HG02623 (cell line): Measurements from ENCODE around the gene PLEKHN1.
"Not testable (repeated sequence)": the region's sequence is repeated elsewhere in the genome, so short reads cannot be mapped to it uniquely, and the experiment has no call there.

Experiments
- ATAC-seq: cut with Tn5 transposase; IDR thresholded peaks from one replicate; pipeline ENCODE4 v1.9.1; 2021; ENCODE audit warnings: moderate library complexity; ENCODE audit not compliant: unreplicated experiment

Gene PLEKHN1

GRCh38 chr1:973459-974292 is 7.4 kb downstream of the PLEKHN1 start:
- no peak for ATAC-seq

GRCh38 chr1:974293-974640 is 8.0 kb downstream of the PLEKHN1 start:
- ATAC-seq: no peak

DNA sequence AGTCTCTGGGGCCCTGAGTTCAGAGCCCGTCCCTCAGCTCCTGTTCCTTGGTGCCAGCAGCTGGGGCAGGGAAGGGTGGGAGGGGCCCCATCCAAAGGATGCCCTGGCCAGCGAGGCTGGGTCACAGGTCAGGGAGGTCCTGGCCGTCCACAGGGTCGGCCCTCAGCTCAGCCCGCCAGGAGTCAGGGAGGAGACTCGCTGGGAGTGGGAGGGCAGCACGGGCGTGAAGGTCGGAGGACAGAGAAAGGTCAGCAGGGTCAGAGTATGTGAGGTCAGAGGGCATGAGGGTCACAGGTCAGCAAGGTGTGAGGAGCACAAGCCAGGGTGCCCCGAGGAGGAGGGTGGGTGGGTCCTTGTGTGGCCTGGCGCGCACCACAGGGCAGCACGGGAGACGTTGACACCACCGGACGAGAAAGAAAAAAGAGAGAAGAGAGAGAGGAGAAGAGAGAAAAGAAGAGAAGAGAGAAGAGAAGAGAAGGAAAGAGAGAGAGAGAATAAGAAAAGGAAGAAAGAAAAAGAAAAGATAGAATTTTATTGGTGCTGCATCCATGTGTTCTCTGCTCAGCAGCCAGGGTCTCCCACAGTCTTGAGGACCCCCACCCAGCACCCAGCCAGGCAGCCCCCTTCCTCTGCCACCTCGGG is 8.5 kb downstream of the PLEKHN1 start:
- ATAC-seq: no peak

DNA sequence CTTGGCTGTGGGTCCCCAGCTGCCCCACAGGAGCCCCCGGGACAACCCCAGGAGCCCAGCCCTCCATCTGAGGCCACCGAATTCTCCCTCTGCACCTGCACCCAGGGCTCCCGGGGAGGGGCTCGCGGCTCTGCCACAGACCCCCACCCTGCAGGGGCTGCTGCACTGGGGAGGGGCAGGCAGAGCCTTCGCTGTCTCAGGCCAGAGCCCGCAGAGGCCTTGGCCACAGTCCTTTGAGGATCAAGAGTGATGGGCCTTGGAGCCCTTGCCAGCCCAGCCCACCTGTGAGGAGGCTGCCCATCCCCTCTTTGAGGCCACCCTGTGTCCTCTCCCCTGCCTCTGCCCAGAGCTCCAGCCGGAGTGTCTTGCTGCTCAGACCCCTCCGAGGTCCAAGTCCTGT is 9.1 kb downstream of the PLEKHN1 start:
- no peak for ATAC-seq

DNA sequence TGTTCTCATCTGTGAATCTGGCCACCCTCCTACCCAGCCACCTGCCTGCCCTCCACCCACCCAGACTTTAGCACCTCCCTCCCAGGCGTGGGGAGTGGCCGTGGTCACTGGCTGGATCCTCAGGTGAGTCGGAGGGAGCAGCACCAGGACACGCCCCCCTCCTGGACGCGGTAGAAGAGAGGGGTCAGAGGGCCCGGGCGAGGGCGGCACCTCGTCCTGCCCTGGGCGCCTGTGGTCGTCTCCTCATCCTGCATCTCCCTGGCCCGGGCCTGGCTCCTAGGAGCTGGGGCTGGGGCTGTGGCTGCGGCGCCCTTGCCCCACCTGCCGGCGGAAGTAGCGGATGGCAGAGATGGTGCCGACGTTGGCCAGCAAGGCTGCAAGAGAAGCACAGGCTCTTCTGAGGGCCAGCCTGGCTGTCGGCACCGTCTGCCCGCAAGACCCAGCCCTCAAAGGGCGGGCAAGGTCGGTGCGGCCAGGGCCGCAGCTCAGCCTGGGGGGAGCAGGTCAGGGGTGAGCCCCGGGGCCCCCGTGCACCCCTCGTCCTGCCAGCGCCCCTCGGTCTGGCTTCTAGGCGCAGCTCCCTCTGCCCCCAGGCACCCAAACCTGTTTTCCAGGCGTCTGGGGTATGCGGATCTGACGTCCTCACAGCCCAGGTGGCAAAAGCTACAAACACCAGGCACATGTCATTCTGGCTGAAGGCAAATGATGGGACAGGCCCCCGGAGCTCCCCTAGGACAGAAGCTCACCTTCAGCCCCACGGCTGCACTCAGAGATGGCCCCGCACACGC is 9.8 kb downstream of the PLEKHN1 start:
- ATAC-seq: no peak

DNA sequence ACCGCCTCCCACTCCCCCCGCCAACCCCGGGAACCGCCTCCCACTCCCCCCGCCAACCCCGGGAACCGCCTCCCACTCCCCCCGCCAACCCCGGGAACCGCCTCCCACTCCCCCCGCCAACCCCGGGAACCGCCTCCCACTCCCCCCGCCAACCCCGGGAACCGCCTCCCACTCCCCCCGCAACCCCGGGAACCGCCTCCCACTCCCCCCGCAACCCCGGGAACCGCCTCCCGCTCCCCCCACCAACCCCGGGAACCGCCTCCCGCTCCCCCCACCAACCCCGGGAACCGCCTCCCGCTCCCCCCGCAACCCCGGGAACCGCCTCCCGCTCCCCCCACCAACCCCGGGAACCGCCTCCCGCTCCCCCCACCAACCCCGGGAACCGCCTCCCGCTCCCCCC is 10.5 kb downstream of the PLEKHN1 start:
- ATAC-seq: not testable (repeated sequence)

GRCh38 chr1:978069-978834 is 12.0 kb downstream of the PLEKHN1 start:
- ATAC-seq: no peak

DNA sequence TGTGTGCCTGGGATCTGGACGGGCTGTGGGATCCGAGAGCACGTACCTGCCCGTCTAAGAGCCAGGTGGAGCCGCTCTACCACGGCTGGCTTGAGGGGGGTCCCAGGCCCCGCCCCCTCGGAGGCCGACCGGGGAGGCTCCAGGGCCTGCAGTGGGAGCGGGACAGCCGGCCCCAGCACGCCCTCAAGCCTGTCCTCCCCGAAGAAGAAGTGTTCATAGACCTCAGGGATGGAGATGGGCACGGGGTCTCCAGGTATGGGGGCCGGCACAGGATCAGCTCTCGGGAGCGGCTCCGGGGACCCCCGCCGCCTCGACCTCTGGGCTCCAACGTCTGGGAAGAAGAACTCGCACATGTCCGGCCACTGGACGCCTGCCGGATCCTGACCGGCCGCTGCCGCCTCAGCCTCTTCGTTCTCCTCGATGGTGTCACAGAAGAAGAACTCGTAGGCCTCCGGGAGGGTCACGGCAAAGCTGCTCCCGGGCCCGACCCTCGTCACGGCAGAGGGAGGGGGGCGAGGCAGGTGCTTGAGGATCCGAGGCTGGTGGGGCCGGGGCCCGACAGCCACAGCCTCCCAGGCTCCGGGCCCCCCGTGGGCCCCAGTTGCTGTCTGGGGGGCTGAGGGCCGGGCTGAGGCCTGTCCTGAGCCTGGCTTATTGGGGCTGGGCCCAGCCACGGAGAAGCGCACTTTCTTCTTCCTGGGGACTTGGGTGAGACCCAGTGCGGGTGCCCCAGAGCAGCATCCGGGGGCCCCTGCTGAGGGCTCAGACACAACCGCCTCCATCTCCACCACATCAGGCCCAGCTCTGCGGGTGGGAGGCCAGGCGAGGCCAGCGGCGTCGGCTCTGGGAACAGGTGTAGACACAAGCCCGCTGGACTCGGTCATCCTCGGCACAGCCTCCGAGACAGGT is 12.8 kb downstream of the PLEKHN1 start:
- no peak for ATAC-seq

DNA sequence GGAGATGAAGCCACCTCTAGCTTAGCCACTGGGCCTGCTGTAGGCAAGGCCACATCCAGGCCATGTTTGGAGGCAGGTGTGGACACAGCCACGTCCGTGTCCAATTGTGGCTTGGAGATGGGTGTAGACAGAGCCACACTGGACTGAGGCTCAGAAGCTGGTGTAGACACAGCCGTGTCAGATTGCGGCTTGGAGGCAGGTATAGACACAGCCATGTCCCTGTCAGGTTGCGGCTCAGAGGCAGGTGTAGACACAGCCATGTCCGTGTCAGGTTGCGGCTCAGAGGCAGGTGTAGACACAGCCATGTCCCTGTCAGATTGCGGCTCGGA is 13.4 kb downstream of the PLEKHN1 start:
- no peak for ATAC-seq

DNA sequence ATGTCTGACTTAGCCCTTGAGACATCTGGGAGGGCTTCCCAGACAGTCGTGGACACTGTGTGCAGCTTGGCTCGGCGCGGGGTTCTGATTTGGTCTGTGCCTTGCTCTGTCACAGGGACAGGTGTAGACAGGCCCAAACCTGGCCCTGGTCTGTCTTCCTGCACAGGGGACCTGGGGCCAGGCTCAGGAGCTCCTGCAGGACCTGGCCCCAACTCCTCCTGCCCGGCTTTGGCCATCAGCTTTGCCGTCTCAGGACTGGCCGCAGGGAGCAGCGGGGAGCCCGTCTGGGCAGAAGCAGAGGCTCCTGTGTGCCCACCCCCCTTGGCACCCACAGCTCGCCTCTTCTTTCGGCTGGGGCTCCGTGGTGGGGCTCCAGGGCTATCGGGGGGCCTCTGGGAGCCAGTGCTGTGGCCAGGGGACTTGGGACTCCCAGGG is 13.9 kb downstream of the PLEKHN1 start:
- ATAC-seq: no peak

- no peak for ATAC-seq
Measured at GRCh38 chr1:980602-981395, 14.5 kb downstream of the PLEKHN1 start.

DNA sequence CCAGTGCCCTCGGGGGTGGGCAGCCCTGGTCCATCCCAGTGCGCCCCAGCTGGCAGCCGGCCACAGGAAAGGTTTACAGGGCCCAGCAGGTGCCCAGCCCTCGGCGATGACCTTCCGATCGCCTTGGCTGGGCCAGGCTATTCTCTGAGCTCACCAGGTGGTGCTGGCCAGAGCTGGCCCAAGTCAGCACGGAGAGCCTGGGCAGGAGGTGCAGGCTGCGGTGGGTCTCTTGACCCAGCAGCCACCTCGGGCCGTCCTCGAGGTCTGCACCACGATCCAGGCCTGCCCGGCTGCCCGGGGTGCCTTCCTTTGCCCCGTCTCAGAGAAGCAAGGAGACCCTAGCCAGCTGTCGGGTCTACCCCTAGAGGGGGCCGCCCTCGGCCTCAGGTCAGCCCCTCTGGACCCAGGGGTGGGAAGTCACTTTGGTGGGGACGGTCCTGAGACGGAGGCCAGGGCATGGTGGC is 15.2 kb downstream of the PLEKHN1 start:
- ATAC-seq: no peak

DNA sequence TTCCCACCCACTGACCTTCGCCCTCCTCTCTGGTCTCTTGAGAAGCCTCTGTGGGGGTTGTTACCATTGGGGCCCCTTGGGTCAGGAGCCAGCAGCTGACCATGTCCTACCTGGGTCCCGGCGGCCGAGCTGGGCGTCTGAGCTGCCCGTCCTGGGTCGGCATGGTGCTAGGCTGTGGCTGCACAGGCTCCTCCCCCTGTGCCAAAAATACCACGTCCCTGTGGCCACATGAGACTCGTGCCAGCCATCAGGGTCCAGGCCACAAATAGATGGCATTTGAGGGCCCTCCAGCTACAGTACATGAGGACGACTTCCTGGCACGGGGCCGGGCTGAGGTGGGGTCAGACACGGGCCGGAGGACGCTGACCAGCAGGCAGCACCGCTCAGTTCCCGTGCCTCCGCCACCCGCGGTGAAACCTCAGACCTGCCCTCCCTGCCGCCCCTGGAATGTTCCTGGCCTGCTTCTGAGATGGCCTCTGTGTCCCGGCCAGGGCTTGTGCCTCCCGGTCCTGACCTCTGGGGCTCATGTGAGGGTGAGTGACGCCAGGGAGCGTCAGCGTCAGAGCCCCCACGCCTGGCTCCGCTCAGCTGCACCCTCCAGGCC is 15.8 kb downstream of the PLEKHN1 start, which contains the start of gene PERM1:
TSS of gene PERM1 (minus strand) at position 139 of the 604 bp plus-strand sequence. CDS start 1,064 bp downstream, outside the sequence.
- no peak for ATAC-seq

DNA sequence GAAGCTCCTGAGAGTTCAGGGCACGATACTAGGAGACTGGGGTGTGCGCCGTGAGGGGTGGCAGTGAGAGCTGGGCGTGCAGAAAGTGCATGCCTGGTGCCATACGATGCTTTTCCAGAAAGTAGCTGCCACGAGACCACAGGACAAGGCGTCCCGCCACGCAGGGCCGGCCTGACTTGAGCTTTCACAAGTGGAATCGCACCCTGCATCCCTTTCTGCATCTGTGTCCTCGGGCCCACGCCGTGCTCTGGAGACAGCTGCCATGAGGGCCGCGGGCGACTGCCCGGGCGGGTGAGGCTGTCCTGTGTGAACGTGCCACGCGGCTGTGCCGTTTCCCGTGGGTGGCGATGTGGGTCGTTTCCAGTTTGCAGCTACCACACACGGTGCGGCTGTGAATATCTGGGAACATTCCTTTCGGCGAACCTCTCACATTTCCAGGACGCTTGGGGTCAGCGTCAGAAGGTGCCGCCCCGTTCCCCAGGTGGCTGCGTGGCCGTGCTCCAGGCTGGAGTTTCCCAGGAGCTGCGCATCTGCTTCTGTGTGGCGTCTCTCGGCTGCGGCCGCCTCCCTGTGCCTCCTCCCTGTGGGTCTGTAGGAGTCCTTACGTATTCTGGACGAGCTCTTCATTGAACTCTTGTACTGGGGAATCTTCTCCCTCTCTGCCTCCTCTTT is 16.6 kb downstream of the PLEKHN1 start:
- no peak for ATAC-seq

GRCh38 chr1:983798-984475 is 17.7 kb downstream of the PLEKHN1 start:
- ATAC-seq: no peak

GRCh38 chr1:984476-984814 is 18.2 kb downstream of the PLEKHN1 start:
- no peak for ATAC-seq

DNA sequence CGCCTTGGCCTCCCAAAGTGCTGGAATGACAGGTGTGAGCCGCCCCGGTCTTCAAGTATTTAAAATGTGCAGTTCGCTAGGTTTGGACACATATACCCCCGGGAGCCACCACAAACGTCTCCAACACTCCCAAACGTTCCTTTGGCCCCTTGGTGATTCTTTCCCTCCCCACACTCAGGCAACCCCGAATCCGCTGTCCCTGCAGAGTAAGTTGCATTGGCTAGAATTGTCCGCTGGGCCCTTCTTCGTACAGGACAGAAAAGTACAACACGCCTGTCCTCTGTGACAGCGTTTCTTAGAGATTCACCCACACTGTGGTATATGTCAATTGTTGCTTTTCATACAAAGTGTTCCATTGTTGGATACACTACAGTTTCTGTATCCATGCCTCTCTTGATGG is 18.8 kb downstream of the PLEKHN1 start:
- no peak for ATAC-seq

- ATAC-seq: not testable (repeated sequence)
Measured at GRCh38 chr1:988061-988460, 21.8 kb downstream of the PLEKHN1 start.
